Pons (tissue), 1 donor: ENCODE measurements around the gene EFCAB11.
"Not testable (repeated sequence)": the region's sequence is repeated elsewhere in the genome, so short reads cannot be mapped to it uniquely, and the experiment has no call there.

Experiments used
- DNase-seq: peaks from one replicate; pipeline ENCODE4 v3.0.0-alpha.2; 2016; ENCODE audit warnings: low spot score

Gene EFCAB11

GRCh38 chr14:89911010-89911919 is 43.3 kb downstream of the EFCAB11 start:
- DNase-seq = peak; percentile 87

- no peak for DNase-seq
These were observed 43.9 kb downstream of the EFCAB11 start for GRCh38 chr14:89910691-89911009.

GRCh38 chr14:89909586-89909985 is 44.9 kb downstream of the EFCAB11 start:
- DNase-seq = no peak

- DNase-seq = no peak
These were observed 45.6 kb downstream of the EFCAB11 start for GRCh38 chr14:89908712-89909450.

GRCh38 chr14:89907655-89908054 is 46.9 kb downstream of the EFCAB11 start:
- no peak for DNase-seq

GRCh38 chr14:89906000-89906399 is 48.5 kb downstream of the EFCAB11 start:
- DNase-seq = no peak

GRCh38 chr14:89903340-89903952 is 51.1 kb downstream of the EFCAB11 start:
- no peak for DNase-seq

- no peak for DNase-seq
These were observed 51.6 kb downstream of the EFCAB11 start for GRCh38 chr14:89902881-89903280.

GRCh38 chr14:89900802-89901201 is 53.7 kb downstream of the EFCAB11 start:
- DNase-seq = no peak

- no peak for DNase-seq
These were observed 54.4 kb downstream of the EFCAB11 start for GRCh38 chr14:89899917-89900663.

- DNase-seq = no peak
These were observed 55.2 kb downstream of the EFCAB11 start for GRCh38 chr14:89899291-89899690.

- not testable (repeated sequence) for DNase-seq
These were observed 61.1 kb downstream of the EFCAB11 start for GRCh38 chr14:89893388-89893787.

GRCh38 chr14:89892953-89893352 is 61.6 kb downstream of the EFCAB11 start:
- no peak for DNase-seq

GRCh38 chr14:89891721-89892120 is 62.8 kb downstream of the EFCAB11 start:
- DNase-seq = not testable (repeated sequence)

GRCh38 chr14:89891055-89891454 is 63.5 kb downstream of the EFCAB11 start:
- DNase-seq = no peak

- no peak for DNase-seq
These were observed 63.9 kb downstream of the EFCAB11 start for GRCh38 chr14:89890589-89890988.

- no peak for DNase-seq
These were observed 64.9 kb downstream of the EFCAB11 start for GRCh38 chr14:89889626-89890025.

GRCh38 chr14:89884761-89885160 is 69.8 kb downstream of the EFCAB11 start:
- DNase-seq = no peak

- DNase-seq = no peak
These were observed 72.7 kb downstream of the EFCAB11 start for GRCh38 chr14:89881839-89882238.

- DNase-seq = not testable (repeated sequence)
These were observed 80.4 kb downstream of the EFCAB11 start for GRCh38 chr14:89874091-89874490.

- no peak for DNase-seq
These were observed 84.2 kb downstream of the EFCAB11 start for GRCh38 chr14:89870316-89870715.

- DNase-seq = no peak
These were observed 84.9 kb downstream of the EFCAB11 start for GRCh38 chr14:89869606-89870005.
